OCI-LY1 (cell line): ENCODE results near the gene ZBTB7C.

Source experiments
- CTCF ChIP-seq: fragments of 200-600 bp; sonication (generic), shearing (Covaris generic); IDR thresholded peaks from 2 replicates; pipeline ENCODE4 v1.5.1; 2017; ENCODE audit warnings: mild to moderate bottlenecking, antibody characterized with exemption, low read length, moderate library complexity, mixed read lengths
- EZH2 ChIP-seq: fragments of 200-600 bp; sonication (generic), shearing (Covaris generic); IDR thresholded peaks from 2 replicates; pipeline ENCODE4 v1.8.0; 2017; ENCODE audit warnings: borderline replicate concordance, mixed run types, mild to moderate bottlenecking, antibody characterized with exemption, low read length, moderate library complexity, mixed read lengths

GRCh38 chr18:48348739-48349138 is 60.4 kb downstream of the ZBTB7C start:
- TF ChIP-seq CTCF (no peak), EZH2 (no peak)
